LNCaP clone FGC (cell line): ENCODE measurements around the gene HMOX2.

ENCODE experiments used
- DNase-seq: peaks from one replicate; pipeline ENCODE4 v3.0.0-alpha.2; 2011; ENCODE audit warnings: low read depth
- H3K4me3 ChIP-seq: 2 replicates; pipeline ENCODE4 v1.5.1; 2011; ENCODE audit warnings: mild to moderate bottlenecking, low read depth, low read length, control low read depth
- TF ChIP-seq, protein P1 (sequence below): IDR thresholded peaks from 2 replicates; pipeline ENCODE4 v1.5.1; 2012; ENCODE audit warnings: mild to moderate bottlenecking; ENCODE audit not compliant: control insufficient read depth, insufficient read depth; ENCODE audit errors: extremely low read depth

Gene HMOX2

DNA sequence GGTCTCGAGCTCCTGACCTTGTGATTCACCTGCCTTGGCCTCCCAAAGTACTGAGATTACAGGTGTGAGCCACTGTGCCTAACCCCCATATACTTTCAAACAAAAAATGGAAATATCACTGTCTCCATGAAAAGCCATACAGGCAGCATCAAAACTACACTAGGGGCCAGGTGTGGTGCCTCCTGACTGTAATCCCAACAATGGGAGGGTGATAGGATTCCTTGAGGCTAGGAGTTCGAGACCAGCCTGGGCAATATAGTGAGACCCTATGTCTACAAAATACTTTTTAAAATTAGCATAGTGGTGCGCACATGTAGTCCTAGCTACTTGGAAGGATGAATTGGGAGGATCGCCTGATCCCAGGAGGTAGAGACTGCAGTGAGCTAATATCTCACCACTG is 15.7 kb downstream of the HMOX2 start:
- DNase-seq, result no peak
- TF ChIP-seq, protein P1, sequence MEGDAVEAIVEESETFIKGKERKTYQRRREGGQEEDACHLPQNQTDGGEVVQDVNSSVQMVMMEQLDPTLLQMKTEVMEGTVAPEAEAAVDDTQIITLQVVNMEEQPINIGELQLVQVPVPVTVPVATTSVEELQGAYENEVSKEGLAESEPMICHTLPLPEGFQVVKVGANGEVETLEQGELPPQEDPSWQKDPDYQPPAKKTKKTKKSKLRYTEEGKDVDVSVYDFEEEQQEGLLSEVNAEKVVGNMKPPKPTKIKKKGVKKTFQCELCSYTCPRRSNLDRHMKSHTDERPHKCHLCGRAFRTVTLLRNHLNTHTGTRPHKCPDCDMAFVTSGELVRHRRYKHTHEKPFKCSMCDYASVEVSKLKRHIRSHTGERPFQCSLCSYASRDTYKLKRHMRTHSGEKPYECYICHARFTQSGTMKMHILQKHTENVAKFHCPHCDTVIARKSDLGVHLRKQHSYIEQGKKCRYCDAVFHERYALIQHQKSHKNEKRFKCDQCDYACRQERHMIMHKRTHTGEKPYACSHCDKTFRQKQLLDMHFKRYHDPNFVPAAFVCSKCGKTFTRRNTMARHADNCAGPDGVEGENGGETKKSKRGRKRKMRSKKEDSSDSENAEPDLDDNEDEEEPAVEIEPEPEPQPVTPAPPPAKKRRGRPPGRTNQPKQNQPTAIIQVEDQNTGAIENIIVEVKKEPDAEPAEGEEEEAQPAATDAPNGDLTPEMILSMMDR, result no peak
- no peak overlapping the region for H3K4me3 ChIP-seq

DNA sequence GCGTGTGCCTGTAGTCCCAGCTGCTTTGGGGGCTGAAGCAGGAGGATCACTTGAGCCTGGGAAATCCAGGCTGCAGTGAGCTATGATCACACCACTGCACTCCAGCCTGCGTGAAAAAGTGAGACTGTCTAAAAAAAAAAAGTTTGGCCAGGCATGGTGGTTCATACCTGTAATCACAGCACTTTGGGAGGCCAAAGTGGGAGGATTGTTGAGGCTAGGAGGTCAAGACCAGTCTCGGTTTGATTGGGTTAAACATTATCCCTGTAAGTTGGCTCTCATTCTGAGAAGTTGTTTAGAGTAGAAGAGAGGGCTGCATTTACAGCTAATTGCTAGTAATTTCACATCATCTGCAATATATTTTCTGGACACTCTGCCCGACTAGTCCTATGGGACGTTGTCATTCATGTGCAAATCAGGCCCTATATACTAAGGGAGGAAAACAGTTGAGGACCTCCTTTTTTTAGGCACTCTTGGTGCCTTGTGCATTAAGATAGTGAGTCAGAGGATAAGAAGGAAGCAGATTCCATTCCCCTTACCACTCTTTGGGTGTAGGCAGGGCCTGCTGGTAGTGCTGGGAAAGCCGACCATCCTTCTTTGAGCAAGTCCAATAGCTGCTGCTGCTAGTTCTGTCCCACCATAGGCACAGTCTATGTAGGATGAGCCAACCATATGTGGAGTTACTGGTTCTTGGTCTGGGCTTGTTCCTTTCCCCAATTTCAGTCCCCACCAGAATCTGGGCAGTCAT is 18.7 kb downstream of the HMOX2 start:
- DNase-seq, result no peak
- no peak overlapping the region for H3K4me3 ChIP-seq

DNA sequence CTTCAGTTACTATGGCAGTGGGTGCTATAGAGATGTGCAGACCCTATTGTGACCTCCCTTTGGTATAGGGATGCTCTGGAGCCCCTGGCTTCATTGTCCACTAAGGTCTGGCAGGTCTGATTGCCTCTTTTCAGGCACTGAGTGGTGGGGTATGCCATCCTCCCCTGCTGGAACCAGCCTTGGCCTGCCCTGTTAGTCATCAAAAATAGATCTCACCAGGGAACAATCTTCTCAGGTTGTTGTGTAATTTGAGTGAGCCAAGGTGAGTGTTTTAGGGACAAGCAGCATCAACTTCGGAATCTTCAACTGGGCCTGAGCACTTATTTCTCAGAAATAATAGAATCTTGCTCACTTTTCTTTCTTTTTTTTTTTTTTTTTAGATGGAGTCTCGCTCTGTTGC is 19.6 kb downstream of the HMOX2 start:
- H3K4me3 ChIP-seq, result no peak overlapping the region
- no peak for DNase-seq
- TF ChIP-seq, protein P1, result no peak

More for the DNA sequence above, 18.7 kb downstream of the HMOX2 start:
- TF ChIP-seq, protein P1, result no peak

DNA sequence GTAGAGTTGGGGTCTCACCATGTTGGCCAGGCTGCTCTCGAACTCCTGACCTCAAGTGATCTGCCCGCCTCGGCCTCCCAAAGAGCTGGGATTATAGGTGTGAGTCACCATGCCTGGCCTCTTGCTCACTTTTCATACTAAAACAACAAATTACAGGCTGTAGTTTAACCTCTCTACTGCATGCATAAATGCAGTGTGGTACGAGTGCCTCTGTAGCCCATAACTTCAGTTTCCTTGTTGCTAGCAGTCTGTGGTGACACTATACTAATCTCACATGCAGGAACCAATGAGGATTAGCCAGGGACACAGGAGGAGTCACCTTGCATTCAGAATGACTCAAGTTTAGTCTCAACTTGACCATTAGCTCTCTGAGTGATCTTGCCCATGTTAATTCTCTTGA is 20.1 kb downstream of the HMOX2 start:
- H3K4me3 ChIP-seq, result no peak overlapping the region
- TF ChIP-seq, protein P1, result no peak
- DNase-seq, result no peak

DNA sequence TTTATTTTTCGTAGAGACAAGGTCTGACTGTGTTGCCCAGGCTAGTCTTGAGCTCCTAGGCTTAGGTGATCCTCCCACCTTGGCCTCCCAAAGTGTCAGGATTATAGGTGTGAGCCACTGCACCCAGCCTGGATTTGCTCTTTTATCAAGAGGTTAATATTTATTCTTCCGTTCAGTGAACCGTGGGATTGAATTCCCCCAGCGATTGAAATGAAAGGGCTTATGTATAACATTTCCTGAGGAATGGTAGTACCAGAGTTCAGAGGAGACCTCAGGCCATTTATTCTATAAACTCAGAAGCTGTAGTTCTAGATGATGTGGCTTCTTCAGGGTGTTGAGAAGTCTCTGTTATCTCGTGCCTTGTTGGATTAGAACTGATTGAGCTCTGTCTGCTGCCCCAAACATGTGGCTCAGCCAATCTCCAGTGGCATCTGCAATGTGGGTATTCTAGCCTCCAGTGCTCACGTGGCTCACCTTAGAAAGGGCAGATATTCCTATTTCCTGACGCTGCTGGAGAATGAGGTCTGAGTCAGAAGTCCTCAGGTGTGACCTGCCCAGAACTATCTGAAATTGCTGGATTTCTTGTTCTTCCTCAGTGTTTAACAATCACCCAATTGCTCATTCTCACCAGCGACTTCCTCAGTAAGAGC is 22.5 kb downstream of the HMOX2 start:
- H3K4me3 ChIP-seq, result no peak overlapping the region
- TF ChIP-seq, protein P1, result no peak
- no peak for DNase-seq

DNA sequence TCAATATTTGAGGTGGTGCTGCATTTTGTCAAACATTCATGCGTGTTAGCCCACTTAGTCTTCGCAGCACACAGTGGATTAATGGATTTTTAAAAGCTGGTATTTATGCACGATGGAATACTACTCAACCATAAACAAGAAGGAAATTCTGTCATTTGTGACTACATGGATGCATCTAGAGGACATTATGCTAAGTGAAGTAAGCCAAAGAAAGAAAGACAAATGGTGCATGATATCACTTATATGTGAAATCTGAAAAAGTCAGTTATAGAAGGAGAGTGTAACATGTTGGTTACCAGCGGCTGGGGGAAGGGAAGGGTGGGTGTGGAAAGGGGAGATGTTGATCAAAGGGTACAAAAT is 23.0 kb downstream of the HMOX2 start:
- TF ChIP-seq, protein P1, result no peak
- DNase-seq, result no peak
- H3K4me3 ChIP-seq, result no peak overlapping the region
